ENCODE measurements around the gene AKT1. TPM values are rescaled to one million over a fixed set of nuclear protein-coding genes. Genes with fewer than 3 reads are reported as not detected.

Gene AKT1
- total and polyA plus RNA-seq, 2 experiments from 2014 or later = 19.2 to 78.7 TPM

DNA sequence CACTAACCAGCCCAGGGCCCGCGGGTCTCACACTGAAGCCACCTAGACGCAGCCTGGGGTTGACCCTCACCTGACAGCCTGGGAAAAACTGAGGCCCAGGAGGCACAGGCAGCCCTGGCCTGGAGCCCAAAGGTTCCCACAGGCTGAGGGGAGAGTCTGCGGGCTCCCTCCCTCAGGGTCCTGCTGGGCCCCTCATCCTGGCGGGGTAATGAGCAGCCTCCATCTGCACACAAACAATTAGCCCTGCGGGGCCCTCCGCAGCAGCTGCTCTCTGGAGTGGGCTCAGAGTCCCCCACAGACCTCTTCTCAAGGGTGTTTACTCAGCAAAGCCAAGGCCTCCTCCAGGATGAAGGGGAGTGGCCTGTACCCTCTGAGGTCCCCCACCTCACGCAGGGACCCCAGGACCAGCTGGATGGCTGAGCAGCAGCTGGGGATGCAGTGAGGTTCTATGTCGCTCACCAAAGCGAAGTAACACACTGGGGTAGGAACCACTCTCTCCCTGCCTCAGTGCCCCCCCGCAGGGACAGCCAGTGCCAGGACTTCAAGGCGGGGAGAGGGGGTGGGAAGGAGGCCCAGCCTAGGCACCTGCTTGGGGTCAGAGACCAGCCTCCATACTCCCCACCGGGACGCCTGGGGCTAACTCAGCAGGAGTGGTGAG is 7.3 kb downstream of the AKT1 start:
- Histone ChIP-seq H3K4me2 (no peak overlapping the region), H3F3A (replicated peaks; ENCODE audit: low read depth) (no peaks in the 10 kb centered on the region), H3K79me2 (replicated peaks; ENCODE audit: insufficient read depth) (peaks cover 10% of the 10 kb centered on the region), H3K27ac (ENCODE audit: low read depth) (no peak overlapping the region), H3K36me3 (ENCODE audit: insufficient read depth) (no peaks in the 10 kb centered on the region), H2AFZ (no peak overlapping the region), H4K20me1 (replicated peaks; ENCODE audit: insufficient read depth) (peaks cover 4% of the 10 kb centered on the region; the same call in 1 of the 2 replicates), H3K27me3 (ENCODE audit: insufficient read depth) (no peaks in the 10 kb centered on the region), H3K9me2 (ENCODE audit: insufficient read depth) (no peaks in the 10 kb centered on the region), H3K4me3 (no peak overlapping the region), H3K4me1 (ENCODE audit: insufficient read depth) (no peaks in the 10 kb centered on the region)
- TF ChIP-seq ZNF331 (CRISPR knock-in tag; IDR thresholded peaks at IDR 0.05; ENCODE audit: low read depth) (no peak), ZNF114 (CRISPR knock-in tag; IDR thresholded peaks at IDR 0.05) (no peak), EZH2phosphoT487 (IDR thresholded peaks at IDR 0.05; ENCODE audit: unreplicated experiment) (no peak), POLR2AphosphoS5 (IDR thresholded peaks at IDR 0.05; ENCODE audit: low read depth) (no peak), EZH2 (IDR thresholded peaks at IDR 0.05; ENCODE audit: low read depth, unreplicated experiment) (no peak), JUNB (IDR thresholded peaks at IDR 0.05; ENCODE audit: unreplicated experiment) (no peak), STAT1 (IDR thresholded peaks at IDR 0.05; ENCODE audit: unreplicated experiment) (no peak), CREB1 (CRISPR knock-in tag; IDR thresholded peaks at IDR 0.05; ENCODE audit: low read depth) (no peak), NANOG (IDR thresholded peaks at IDR 0.05; ENCODE audit: borderline replicate concordance) (no peak)
- TF ChIP-seq, protein P1, sequence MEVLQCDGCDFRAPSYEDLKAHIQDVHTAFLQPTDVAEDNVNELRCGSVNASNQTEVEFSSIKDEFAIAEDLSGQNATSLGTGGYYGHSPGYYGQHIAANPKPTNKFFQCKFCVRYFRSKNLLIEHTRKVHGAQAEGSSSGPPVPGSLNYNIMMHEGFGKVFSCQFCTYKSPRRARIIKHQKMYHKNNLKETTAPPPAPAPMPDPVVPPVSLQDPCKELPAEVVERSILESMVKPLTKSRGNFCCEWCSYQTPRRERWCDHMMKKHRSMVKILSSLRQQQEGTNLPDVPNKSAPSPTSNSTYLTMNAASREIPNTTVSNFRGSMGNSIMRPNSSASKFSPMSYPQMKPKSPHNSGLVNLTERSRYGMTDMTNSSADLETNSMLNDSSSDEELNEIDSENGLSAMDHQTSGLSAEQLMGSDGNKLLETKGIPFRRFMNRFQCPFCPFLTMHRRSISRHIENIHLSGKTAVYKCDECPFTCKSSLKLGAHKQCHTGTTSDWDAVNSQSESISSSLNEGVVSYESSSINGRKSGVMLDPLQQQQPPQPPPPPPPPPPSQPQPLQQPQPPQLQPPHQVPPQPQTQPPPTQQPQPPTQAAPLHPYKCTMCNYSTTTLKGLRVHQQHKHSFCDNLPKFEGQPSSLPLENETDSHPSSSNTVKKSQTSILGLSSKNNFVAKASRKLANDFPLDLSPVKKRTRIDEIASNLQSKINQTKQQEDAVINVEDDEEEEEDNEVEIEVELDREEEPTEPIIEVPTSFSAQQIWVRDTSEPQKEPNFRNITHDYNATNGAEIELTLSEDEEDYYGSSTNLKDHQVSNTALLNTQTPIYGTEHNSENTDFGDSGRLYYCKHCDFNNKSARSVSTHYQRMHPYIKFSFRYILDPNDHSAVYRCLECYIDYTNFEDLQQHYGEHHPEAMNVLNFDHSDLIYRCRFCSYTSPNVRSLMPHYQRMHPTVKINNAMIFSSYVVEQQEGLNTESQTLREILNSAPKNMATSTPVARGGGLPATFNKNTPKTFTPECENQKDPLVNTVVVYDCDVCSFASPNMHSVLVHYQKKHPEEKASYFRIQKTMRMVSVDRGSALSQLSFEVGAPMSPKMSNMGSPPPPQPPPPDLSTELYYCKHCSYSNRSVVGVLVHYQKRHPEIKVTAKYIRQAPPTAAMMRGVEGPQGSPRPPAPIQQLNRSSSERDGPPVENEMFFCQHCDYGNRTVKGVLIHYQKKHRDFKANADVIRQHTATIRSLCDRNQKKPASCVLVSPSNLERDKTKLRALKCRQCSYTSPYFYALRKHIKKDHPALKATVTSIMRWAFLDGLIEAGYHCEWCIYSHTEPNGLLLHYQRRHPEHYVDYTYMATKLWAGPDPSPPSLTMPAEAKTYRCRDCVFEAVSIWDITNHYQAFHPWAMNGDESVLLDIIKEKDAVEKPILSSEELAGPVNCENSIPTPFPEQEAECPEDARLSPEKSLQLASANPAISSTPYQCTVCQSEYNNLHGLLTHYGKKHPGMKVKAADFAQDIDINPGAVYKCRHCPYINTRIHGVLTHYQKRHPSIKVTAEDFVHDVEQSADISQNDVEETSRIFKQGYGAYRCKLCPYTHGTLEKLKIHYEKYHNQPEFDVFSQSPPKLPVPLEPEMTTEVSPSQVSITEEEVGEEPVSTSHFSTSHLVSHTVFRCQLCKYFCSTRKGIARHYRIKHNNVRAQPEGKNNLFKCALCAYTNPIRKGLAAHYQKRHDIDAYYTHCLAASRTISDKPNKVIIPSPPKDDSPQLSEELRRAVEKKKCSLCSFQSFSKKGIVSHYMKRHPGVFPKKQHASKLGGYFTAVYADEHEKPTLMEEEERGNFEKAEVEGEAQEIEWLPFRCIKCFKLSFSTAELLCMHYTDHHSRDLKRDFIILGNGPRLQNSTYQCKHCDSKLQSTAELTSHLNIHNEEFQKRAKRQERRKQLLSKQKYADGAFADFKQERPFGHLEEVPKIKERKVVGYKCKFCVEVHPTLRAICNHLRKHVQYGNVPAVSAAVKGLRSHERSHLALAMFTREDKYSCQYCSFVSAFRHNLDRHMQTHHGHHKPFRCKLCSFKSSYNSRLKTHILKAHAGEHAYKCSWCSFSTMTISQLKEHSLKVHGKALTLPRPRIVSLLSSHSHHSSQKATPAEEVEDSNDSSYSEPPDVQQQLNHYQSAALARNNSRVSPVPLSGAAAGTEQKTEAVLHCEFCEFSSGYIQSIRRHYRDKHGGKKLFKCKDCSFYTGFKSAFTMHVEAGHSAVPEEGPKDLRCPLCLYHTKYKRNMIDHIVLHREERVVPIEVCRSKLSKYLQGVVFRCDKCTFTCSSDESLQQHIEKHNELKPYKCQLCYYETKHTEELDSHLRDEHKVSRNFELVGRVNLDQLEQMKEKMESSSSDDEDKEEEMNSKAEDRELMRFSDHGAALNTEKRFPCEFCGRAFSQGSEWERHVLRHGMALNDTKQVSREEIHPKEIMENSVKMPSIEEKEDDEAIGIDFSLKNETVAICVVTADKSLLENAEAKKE (CRISPR knock-in tag; IDR thresholded peaks at IDR 0.05) = no peak
- TF ChIP-seq, protein P2, sequence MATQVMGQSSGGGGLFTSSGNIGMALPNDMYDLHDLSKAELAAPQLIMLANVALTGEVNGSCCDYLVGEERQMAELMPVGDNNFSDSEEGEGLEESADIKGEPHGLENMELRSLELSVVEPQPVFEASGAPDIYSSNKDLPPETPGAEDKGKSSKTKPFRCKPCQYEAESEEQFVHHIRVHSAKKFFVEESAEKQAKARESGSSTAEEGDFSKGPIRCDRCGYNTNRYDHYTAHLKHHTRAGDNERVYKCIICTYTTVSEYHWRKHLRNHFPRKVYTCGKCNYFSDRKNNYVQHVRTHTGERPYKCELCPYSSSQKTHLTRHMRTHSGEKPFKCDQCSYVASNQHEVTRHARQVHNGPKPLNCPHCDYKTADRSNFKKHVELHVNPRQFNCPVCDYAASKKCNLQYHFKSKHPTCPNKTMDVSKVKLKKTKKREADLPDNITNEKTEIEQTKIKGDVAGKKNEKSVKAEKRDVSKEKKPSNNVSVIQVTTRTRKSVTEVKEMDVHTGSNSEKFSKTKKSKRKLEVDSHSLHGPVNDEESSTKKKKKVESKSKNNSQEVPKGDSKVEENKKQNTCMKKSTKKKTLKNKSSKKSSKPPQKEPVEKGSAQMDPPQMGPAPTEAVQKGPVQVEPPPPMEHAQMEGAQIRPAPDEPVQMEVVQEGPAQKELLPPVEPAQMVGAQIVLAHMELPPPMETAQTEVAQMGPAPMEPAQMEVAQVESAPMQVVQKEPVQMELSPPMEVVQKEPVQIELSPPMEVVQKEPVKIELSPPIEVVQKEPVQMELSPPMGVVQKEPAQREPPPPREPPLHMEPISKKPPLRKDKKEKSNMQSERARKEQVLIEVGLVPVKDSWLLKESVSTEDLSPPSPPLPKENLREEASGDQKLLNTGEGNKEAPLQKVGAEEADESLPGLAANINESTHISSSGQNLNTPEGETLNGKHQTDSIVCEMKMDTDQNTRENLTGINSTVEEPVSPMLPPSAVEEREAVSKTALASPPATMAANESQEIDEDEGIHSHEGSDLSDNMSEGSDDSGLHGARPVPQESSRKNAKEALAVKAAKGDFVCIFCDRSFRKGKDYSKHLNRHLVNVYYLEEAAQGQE (IDR thresholded peaks at IDR 0.05; ENCODE audit: unreplicated experiment) = no peak
- TF ChIP-seq, protein P3, sequence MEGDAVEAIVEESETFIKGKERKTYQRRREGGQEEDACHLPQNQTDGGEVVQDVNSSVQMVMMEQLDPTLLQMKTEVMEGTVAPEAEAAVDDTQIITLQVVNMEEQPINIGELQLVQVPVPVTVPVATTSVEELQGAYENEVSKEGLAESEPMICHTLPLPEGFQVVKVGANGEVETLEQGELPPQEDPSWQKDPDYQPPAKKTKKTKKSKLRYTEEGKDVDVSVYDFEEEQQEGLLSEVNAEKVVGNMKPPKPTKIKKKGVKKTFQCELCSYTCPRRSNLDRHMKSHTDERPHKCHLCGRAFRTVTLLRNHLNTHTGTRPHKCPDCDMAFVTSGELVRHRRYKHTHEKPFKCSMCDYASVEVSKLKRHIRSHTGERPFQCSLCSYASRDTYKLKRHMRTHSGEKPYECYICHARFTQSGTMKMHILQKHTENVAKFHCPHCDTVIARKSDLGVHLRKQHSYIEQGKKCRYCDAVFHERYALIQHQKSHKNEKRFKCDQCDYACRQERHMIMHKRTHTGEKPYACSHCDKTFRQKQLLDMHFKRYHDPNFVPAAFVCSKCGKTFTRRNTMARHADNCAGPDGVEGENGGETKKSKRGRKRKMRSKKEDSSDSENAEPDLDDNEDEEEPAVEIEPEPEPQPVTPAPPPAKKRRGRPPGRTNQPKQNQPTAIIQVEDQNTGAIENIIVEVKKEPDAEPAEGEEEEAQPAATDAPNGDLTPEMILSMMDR (conservative IDR thresholded peaks at IDR 0.05; ENCODE audit: low read depth in 2 of 2) = no peak
- TF ChIP-seq, protein P4, sequence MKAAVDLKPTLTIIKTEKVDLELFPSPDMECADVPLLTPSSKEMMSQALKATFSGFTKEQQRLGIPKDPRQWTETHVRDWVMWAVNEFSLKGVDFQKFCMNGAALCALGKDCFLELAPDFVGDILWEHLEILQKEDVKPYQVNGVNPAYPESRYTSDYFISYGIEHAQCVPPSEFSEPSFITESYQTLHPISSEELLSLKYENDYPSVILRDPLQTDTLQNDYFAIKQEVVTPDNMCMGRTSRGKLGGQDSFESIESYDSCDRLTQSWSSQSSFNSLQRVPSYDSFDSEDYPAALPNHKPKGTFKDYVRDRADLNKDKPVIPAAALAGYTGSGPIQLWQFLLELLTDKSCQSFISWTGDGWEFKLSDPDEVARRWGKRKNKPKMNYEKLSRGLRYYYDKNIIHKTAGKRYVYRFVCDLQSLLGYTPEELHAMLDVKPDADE (IDR thresholded peaks at IDR 0.05) = no peak
- peaks cover 10% of the 10 kb centered on the region for H3K27me3 Mint-ChIP-seq (ENCODE audit: insufficient read depth, low read depth, poor library complexity)
- ATAC-seq (no peak), DNase-seq (ENCODE audit: low spot score) (no peak)
- no peak overlapping the region for H3K4me3 Mint-ChIP-seq
- H3K27ac Mint-ChIP-seq = no peak overlapping the region
- peaks cover under 1% of the 10 kb centered on the region; the same call in 2 of the 3 replicates for H3K4me1 Mint-ChIP-seq
- H3K9me3 Mint-ChIP-seq = no peaks in the 10 kb centered on the region
- H3K36me3 Mint-ChIP-seq (ENCODE audit: low read depth) = peaks cover 3% of the 10 kb centered on the region; the same call in 2 of the 3 replicates

All from GM23338 (cell line).